K562 treated with DMSO at 1 percent for 48 hours (cell line): ENCODE measurements around the gene CCDC183. TPM values are rescaled to one million over a fixed set of nuclear protein-coding genes. Genes with fewer than 3 reads are reported as not detected.

ENCODE experiments used
- total RNA-seq: library from RNA; unstranded; fragments of 300-600 nt; gene quantifications from 2 replicates; pipeline ENCODE4 v1.2.3, GENCODE V29; 2022; ENCODE audit warnings: low replicate concordance; ENCODE audit errors: extremely low read depth

The CCDC183 gene
- not detected in 2 replicates for total RNA-seq

DNA sequence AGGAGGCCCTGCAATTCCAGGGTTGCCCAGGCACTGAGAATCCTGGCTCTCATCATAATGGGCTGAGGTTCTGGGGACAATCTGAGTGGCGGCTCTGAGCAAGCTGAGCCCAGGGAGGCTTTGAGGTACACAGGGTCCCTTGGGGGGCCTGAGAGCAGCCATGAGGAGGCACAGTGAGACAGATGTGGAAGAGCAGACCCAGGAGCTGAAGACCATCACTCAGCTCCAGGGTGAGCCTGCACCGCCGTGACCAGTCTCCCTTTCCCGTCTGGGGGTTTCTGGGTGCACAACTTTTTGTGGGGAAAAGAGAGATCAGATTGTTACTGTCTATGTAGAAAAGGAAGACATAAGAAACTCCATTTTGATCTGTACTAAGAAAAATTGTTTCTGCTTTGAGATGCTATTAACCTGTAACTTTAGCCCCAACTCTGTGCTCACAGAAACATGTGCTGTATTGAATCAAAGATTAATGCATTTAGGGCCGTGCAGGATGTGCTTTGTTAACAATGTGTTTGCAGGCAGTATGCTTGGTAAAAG is at the start of gene CCDC183:
Gene CCDC183 (plus strand): TSS at position 101 of the 537 bp plus-strand sequence. CDS start 60 bp downstream, at position 161.

DNA sequence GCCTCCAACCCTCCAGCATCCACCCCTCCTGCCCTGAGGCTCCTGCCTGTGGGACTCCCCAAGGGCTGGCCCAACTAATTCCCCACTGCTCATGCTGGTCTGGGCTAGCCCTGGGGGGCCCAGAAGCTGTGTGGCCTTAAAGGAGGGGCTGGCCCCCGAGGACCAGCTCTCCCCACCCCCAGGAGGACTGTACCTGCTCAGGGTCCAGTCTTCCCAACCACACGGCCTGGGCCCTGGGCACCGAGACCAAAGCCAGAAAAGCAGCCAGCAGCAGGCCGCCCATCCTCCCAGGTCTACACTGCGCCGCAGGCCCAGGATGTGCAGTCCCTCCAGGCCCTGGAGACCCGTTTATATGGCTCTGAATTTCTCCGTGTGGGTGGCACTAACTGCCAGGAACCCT is 47.9 kb upstream of the CCDC183 start, which contains the start of gene LCN6:
Gene LCN6 (minus strand): TSS at position 325 of the 400 bp plus-strand sequence. CDS start 42 bp downstream, at position 283.

DNA sequence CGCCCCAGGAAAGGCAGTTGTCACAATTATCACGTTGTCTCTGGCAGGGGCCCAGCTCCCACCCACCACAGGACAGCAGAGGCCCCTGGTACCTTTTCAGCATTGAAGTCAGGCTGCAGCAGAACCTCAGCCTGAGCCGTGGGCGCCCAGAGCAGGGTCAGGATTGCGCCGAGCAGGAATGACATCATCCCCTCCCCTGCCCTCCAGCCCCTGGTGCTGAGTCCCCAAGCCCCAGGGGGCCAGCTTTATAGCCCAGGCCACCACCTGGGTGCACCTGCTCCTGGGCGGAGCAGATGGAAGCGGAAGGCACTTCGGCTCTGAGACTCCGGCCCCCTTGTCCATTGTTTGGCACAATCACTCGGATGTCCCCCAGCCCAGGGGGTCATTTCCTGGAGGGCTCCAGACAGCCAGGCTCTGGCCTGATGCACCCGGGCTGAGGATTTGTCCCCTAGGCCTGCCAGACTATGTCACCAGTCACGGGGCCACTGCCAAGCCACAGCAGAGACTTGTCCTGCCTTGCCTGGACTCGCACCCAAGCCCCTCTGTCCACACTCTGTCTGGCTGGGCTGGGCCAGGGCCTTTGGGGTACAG is 31.7 kb upstream of the CCDC183 start, which contains the start of gene LCN15:
Gene LCN15 (minus strand): TSS at position 218 of the 591 bp plus-strand sequence. CDS start 30 bp downstream, at position 188.

DNA sequence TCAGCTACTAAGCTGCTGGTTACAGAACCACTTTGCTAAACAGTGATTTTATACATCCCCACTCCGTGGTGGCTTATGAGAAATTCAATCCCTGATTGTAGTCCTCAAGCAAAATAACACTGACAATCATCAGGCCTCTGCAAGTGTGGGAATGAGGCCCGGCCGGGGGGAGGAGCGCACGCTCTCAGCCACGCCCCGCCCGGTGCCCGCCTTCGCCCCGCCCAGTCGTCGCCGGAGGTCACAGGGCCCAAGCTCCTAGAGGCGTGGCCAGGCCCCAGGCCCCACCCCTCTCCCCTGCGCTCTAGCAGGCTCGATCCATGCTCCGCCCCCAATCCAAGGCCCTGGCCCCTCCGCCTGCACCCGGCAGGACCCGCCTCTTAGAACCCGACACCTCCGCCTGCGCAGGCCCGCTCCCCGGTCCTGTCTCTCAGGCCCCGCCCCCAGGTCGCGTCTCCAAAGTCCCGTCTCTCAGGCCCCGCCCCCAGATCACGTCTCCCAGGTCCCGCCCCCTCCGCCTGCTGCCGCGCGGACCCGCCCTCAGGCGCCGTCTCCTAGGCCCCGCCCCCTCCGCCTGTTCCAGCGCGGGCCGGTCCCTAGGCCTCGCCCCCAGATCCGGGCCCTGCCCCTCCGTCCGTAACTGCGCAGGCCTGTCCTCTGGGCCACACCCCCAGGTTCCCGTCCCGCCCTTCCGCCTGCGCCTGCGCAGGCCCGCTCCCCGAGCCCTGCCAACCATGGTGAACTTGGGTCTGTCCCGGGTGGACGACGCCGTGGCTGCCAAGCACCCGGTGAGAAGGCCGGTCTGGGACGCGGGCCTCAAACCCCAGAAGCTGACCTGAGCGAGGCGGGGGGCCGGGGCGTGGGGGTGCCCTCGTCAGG is 5.3 kb upstream of the CCDC183 start, which contains the start of gene TMEM141:
Gene TMEM141 (plus strand): TSS at position 705 of the 876 bp plus-strand sequence. CDS start 27 bp downstream, at position 732.

DNA sequence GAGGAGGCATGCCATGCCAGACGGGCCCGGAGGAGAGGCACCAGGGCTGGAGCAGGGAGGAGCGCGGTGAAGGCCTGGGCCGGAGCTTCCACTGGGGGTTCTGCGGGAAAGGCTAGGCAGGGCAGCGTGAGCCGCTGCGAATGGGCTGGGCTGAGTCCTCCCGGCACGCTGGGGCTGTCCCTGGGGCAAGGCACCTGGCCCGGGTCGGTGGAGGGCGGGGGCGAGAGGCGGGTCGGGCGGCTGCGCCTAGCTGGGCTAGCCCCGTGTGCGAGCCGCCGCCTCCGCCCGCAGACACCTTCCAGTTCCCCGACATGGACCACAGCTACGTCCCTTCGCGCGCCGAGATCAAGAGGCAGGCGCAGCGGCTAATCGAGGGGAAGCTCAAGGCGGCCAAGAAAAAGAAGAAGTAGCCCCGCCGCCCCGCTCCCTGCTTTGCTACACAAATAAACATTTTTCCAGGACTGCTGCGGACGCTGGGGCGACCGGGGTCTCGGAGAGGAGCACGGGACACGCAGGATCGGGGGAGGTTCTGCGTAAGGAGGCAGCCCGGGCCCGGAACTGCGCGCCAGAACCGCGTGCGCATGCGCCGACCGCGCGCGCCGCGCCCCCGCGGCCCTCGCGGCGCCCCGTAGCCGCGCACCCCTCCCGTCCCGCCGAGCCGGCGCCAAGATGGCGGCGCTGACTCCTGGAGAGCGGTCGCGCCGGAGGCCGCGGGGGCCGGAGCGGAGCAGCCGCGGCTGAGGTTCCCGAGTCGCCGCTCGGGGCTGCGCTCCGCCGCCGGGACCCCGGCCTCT is 11.3 kb downstream of the CCDC183 start, which contains the start of gene RABL6:
Gene RABL6 (plus strand): TSS at position 668 of the 794 bp plus-strand sequence. CDS start 249 bp downstream, outside the sequence.

DNA sequence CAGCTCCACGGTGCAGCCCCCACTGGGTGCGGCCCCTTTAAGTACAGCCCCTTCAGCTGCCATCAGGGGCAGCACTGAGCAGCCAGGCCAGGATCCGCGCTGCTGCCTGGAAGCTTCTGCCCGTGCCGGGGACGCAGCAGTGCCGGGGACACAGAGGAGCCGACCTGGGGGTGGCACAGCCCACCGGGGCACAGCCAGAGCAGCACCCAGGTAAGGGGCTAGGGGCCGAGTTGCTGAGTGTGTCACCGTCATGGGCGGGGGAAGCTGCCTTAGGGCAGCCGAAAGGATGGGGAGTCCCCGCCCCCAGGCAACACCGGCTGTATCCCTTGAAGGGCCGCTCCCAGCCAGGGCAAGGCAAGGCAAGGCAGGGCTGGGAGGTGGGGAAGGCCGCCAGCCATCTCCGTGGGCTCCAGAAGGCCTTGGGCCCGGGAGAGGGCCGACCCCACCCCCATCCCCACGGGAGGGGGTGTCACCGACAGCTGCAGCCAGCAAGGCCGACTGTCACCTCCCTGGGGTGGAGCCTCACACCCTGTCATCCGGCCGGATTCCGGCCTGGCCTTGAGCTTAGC is 46.3 kb downstream of the CCDC183 start, which contains the start of gene AJM1:
Gene AJM1 (plus strand): TSS at position 99 of the 569 bp plus-strand sequence. CDS start 1,937 bp downstream, outside the sequence.

DNA sequence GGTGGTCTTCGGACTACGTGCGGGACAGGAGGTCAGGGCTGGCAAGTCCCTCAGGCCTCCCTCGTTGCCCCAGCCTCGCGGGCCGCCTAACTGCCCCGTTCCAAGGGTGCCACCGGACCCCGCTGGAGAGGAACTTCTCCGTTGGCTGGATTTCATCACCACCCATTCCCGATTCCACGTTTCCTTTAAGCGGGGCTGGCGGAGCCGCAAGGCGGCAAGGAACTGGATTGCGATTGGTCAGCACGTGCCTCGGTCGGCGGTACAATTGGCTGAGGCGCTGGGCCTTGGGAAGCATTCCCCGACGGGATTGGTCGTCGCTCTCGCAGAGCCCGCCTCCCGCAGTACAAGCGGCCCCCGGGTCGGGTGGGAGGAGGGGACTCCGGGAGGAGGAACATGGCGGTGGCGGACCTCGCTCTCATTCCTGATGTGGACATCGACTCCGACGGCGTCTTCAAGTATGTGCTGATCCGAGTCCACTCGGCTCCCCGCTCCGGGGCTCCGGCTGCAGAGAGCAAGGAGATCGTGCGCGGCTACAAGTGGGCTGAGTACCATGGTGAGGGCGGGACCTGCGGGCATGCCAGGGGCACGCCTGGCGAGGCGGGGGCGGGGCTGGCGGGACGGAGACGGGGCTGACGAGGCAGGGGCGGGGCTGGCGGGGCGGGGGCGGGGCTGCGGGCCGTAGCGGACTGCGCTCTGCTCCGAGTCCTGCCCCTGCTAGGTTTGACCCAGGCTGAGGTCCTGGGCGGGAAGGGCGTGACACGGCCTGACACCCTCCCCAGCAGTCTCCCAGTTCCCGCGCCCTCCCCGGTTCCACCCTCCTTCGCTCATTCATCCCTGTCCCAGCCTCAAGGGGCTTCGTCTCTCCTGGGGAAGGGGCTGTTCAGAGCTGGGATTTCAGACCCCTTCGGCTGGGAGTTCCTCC is 53.2 kb downstream of the CCDC183 start, which contains the start of gene PHPT1:
Gene PHPT1 (plus strand): TSS at position 372 of the 922 bp plus-strand sequence. CDS start 22 bp downstream, at position 394.

DNA sequence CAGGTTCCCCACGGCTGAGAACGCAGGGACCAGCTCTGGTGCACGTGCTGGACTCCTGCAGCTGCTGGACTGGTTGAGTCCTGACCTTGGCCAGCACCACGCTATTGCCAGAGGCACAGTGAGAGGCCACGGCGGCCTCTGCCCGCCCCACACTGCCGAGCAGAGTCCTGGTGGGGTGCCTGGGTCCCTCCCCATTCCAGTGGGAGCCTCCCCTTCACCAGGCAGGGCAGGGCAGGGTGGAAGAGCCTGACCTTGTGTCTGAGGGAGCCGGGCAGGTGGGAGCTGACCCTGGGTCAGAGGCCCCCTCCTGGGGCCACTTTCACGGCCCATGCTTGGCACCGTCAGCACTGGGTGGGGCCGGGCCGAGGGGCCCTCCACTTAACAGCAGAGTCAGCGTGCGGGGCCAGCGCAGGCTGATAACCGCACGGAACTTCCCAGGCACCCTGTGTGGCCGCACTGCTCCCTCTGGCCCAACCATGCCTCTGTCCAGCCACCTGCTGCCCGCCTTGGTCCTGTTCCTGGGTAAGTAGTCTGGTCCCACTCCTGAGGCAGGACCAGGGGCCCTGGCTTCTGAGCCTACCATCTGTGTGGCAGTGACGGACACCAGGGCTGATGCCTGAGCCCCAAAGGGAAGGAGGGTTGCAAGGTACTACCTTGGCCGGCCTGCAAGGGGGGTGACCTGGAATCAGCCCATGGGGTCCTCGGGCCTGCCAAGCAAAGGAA is 56.0 kb downstream of the CCDC183 start, which contains the start of gene MAMDC4:
Gene MAMDC4 (plus strand): TSS at position 406 of the 723 bp plus-strand sequence. CDS start 71 bp downstream, at position 477.

Other genes starting within 250 kb of the CCDC183 start
- gene EGFL7, start 133.4 kb upstream of the CCDC183 start, total RNA-seq, result not detected in 2 replicates
- not detected in 2 replicates for gene AGPAT2, start 108.9 kb upstream of the CCDC183 start, total RNA-seq
- not detected in 2 replicates for gene DIPK1B, start 83.8 kb upstream of the CCDC183 start, total RNA-seq
- gene LCN10, start 53.4 kb upstream of the CCDC183 start, total RNA-seq, result not detected in 2 replicates
- gene LCN6, start 47.8 kb upstream of the CCDC183 start, total RNA-seq, result not detected in 2 replicates
- not detected in 2 replicates for gene LCN8, start 38.1 kb upstream of the CCDC183 start, total RNA-seq
- gene LCN15, start 31.8 kb upstream of the CCDC183 start, total RNA-seq, result not detected in 2 replicates
- gene TMEM141, start 5.0 kb upstream of the CCDC183 start, total RNA-seq, result not detected in 2 replicates
- gene RABL6, start 11.6 kb downstream of the CCDC183 start, total RNA-seq, result 184 TPM in 1 of 2 replicates, not detected in the other
- gene AJM1, start 46.1 kb downstream of the CCDC183 start, total RNA-seq, result not detected in 2 replicates
- gene PHPT1, start 53.1 kb downstream of the CCDC183 start, total RNA-seq, result not detected in 2 replicates
- gene MAMDC4, start 56.0 kb downstream of the CCDC183 start, total RNA-seq, result not detected in 2 replicates
- not detected in 2 replicates for gene EDF1, start 70.0 kb downstream of the CCDC183 start, total RNA-seq
- gene TRAF2, start 90.2 kb downstream of the CCDC183 start, total RNA-seq, result not detected in 2 replicates
- not detected in 2 replicates for gene FBXW5, start 148.4 kb downstream of the CCDC183 start, total RNA-seq
- gene C8G, start 148.9 kb downstream of the CCDC183 start, total RNA-seq, result not detected in 2 replicates
- not detected in 2 replicates for gene LCN12, start 155.9 kb downstream of the CCDC183 start, total RNA-seq
- gene PTGDS, start 181.2 kb downstream of the CCDC183 start, total RNA-seq, result not detected in 2 replicates
- not detected in 2 replicates for gene LCNL1, start 186.7 kb downstream of the CCDC183 start, total RNA-seq
- gene PAXX, start 196.1 kb downstream of the CCDC183 start, total RNA-seq, result not detected in 2 replicates
- not detected in 2 replicates for gene CLIC3, start 200.2 kb downstream of the CCDC183 start, total RNA-seq
- not detected in 2 replicates for gene ABCA2, start 231.9 kb downstream of the CCDC183 start, total RNA-seq
- not detected in 2 replicates for gene FUT7, start 235.8 kb downstream of the CCDC183 start, total RNA-seq
- not detected in 2 replicates for gene NPDC1, start 249.8 kb downstream of the CCDC183 start, total RNA-seq